Panc1 (cell line): ENCODE data around the gene PLXNA2. TPM values are rescaled to one million over a fixed set of nuclear protein-coding genes. Genes with fewer than 3 reads are reported as not detected.

Experiments used
- ATAC-seq: fragments of 200-7000 bp; cut with Tn5 transposase; 2 replicates; pipeline ENCODE4 v1.9.1; 2020; ENCODE audit warnings: mild to moderate bottlenecking, moderate library complexity
- BruUV-seq: library from RNA; stranded (reverse); fragments of 400-500 nt; replicated peaks from 2 replicates; lab custom pipeline; 2021; lab: Mats Ljungman, UMichigan
- CTCF ChIA-PET: fragments of 300-600 bp; sonication (Branson Sonifier 250); formaldehyde crosslinking; loops from one replicate; lab custom pipeline; 2022; ENCODE audit warnings: antibody characterized with exemption; lab: Charles Lee
- POLR2A ChIA-PET: fragments of 300-600 bp; sonication (Branson Sonifier 250); formaldehyde crosslinking; loops from one replicate; lab custom pipeline; 2022; ENCODE audit warnings: antibody characterized with exemption; lab: Charles Lee
- DNase-seq: peaks from one replicate; pipeline ENCODE4 v3.0.0-alpha.2; 2010; ENCODE audit warnings: low read depth, low spot score
- H3K27ac ChIP-seq: 2 replicates; pipeline ENCODE4 v1.5.1; 2011; ENCODE audit warnings: mild to moderate bottlenecking, low read length, inconsistent platforms
- H3K27me3 ChIP-seq: fragments of 200-500 bp; sonication (Bioruptor generic); 2 replicates; pipeline ENCODE4 v1.6.0; 2014; ENCODE audit warnings: low read length, inconsistent platforms; ENCODE audit not compliant: control insufficient read depth, insufficient read depth
- H3K36me3 ChIP-seq: fragments of 200-500 bp; sonication (Bioruptor generic); 2 replicates; pipeline ENCODE4 v1.5.1; 2014; ENCODE audit warnings: inconsistent platforms, mild to moderate bottlenecking, low read length, moderate library complexity; ENCODE audit not compliant: control insufficient read depth, insufficient read depth
- H3K4me1 ChIP-seq: 2 replicates; pipeline ENCODE4 v1.5.1; 2011; ENCODE audit warnings: inconsistent platforms, mild to moderate bottlenecking, low read length, moderate library complexity; ENCODE audit not compliant: control insufficient read depth, insufficient read depth
- H3K4me3 ChIP-seq, 2 experiments: 2 replicates each; pipeline ENCODE4 v1.5.1; 2011 to 2012; ENCODE audit warnings: low read depth in 2 of 2, low read length in 2 of 2, mild to moderate bottlenecking in 2 of 2, inconsistent platforms in 1 of 2, moderate library complexity in 1 of 2
- H3K9me3 ChIP-seq: fragments of 200-500 bp; sonication (Bioruptor generic); 2 replicates; pipeline ENCODE4 v1.5.1; 2014; ENCODE audit warnings: low read depth, mild to moderate bottlenecking, inconsistent platforms, low read length, moderate library complexity; ENCODE audit not compliant: control insufficient read depth, insufficient read depth
- CTCF ChIP-seq: fragments of 450-650 bp; IDR thresholded peaks from 2 replicates; pipeline ENCODE4 v1.5.1; 2017; ENCODE audit warnings: mild to moderate bottlenecking
- POLR2AphosphoS5 ChIP-seq: IDR thresholded peaks from 2 replicates; pipeline ENCODE4 v1.6.1; 2012; ENCODE audit warnings: mild to moderate bottlenecking, low read depth, low read length, moderate library complexity
- SIN3A ChIP-seq: IDR thresholded peaks from 2 replicates; pipeline ENCODE4 v1.6.1; 2012; ENCODE audit warnings: low read depth, mild to moderate bottlenecking, low read length, moderate library complexity, borderline replicate concordance; ENCODE audit not compliant: insufficient read depth
- TCF7L2 ChIP-seq: IDR thresholded peaks from 2 replicates; pipeline ENCODE4 v1.6.1; 2011; ENCODE audit warnings: mild to moderate bottlenecking, low read depth, low read length, inconsistent platforms
- in situ Hi-C: cut with HindIII; loops from 2 replicates; pipeline ENCODE4 v1.10.0; 2016; ENCODE audit warnings: low sequenced_read_pairs, low pct_unique_long_range_greater_than_20kb
- intact Hi-C: fragments of 100-400 bp; cut with micrococcal nuclease; formaldehyde crosslinking; loops from one replicate; pipeline ENCODE4 v1.10.0; 2022; ENCODE audit not compliant: unreplicated experiment
- total RNA-seq: library from RNA; stranded (reverse); gene quantifications from one replicate; pipeline ENCODE4 v1.2.1, GENCODE V29; 2021; ENCODE audit not compliant: unreplicated experiment
- TF ChIP-seq, protein P1 (sequence below), 2 experiments: IDR thresholded peaks; 2 replicates each; pipeline ENCODE4 v1.6.1; 2011 to 2012; ENCODE audit warnings: low read depth in 2 of 2, control low read depth in 1 of 2, low read length in 1 of 2, mild to moderate bottlenecking in 1 of 2, moderate library complexity in 1 of 2; ENCODE audit not compliant: insufficient read depth in 1 of 2

The PLXNA2 gene
- total RNA-seq, 1 experiment from 2014 or later: 0.98 TPM

DNA sequence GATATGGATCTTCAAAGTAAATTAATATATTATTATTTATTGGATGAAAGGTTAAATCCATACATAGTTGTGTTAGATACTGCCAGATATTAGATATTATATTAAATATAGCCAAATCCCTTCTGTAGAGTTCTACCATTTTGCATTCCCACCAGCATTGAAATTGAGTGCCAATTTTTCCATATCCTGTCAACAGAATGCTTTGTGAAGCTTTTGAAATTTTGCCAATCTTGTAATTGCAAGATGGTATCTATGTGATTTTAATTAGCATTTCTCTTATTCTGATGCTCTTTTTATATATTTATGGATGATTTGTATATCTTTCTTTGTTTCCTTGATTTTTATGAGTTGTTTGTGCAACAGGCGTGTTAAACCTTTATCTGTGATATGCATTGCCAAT is 266.3 kb downstream of the PLXNA2 start:
- H3K4me1 ChIP-seq: no peaks in the 10 kb centered on the region
- intact Hi-C loops: no loop called here
- DNase-seq (no peak), ATAC-seq (no peak)
- no TSS peak for BruUV-seq
- H3K4me3 ChIP-seq: no peak overlapping the region
- in situ Hi-C loops: no loop called here
- ChIA-PET POLR2A (no interaction called here), CTCF (interaction anchor here (0.8 kb wide), 1 partner anchor 151 kb away, joined by 9 read pairs; no protein-coding TSS in a partner anchor)
- H3K27me3 ChIP-seq: peaks cover 8% of the 10 kb centered on the region; the same call in 1 of the 2 replicates
- no peaks in the 10 kb centered on the region for H3K36me3 ChIP-seq
- no peaks in the 10 kb centered on the region for H3K9me3 ChIP-seq
- no peak overlapping the region for H3K27ac ChIP-seq
- TF ChIP-seq TCF7L2 (no peak), CTCF (no peak), SIN3A (no peak), POLR2AphosphoS5 (no peak)
- TF ChIP-seq, protein P1, sequence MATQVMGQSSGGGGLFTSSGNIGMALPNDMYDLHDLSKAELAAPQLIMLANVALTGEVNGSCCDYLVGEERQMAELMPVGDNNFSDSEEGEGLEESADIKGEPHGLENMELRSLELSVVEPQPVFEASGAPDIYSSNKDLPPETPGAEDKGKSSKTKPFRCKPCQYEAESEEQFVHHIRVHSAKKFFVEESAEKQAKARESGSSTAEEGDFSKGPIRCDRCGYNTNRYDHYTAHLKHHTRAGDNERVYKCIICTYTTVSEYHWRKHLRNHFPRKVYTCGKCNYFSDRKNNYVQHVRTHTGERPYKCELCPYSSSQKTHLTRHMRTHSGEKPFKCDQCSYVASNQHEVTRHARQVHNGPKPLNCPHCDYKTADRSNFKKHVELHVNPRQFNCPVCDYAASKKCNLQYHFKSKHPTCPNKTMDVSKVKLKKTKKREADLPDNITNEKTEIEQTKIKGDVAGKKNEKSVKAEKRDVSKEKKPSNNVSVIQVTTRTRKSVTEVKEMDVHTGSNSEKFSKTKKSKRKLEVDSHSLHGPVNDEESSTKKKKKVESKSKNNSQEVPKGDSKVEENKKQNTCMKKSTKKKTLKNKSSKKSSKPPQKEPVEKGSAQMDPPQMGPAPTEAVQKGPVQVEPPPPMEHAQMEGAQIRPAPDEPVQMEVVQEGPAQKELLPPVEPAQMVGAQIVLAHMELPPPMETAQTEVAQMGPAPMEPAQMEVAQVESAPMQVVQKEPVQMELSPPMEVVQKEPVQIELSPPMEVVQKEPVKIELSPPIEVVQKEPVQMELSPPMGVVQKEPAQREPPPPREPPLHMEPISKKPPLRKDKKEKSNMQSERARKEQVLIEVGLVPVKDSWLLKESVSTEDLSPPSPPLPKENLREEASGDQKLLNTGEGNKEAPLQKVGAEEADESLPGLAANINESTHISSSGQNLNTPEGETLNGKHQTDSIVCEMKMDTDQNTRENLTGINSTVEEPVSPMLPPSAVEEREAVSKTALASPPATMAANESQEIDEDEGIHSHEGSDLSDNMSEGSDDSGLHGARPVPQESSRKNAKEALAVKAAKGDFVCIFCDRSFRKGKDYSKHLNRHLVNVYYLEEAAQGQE (IDR thresholded peaks at IDR 0.05; ENCODE audit: insufficient read depth in 1 of 2, low read depth in 2 of 2, low read length in 1 of 2): no peak

- CTCF ChIA-PET: no interaction called here
Measured at GRCh38 chr1:207973898-207974568, 270.2 kb downstream of the PLXNA2 start.

GRCh38 chr1:207972337-207972736 is 271.8 kb downstream of the PLXNA2 start:
- no peaks in the 10 kb centered on the region for H3K36me3 ChIP-seq
- in situ Hi-C loops (no loop called here), intact Hi-C loops (no loop called here)
- no TSS peak for BruUV-seq
- ATAC-seq: no peak
- H3K9me3 ChIP-seq: no peaks in the 10 kb centered on the region
- ChIA-PET CTCF (no interaction called here), POLR2A (no interaction called here)
- no peak for DNase-seq
- H3K4me3 ChIP-seq: no peak overlapping the region
- TF ChIP-seq CTCF: no peak
- TF ChIP-seq, protein P1 (IDR thresholded peaks at IDR 0.05; ENCODE audit: insufficient read depth in 1 of 2, low read depth in 2 of 2, low read length in 1 of 2): no peak
- TF ChIP-seq TCF7L2: no peak
- TF ChIP-seq POLR2AphosphoS5: no peak
- no peak for TF ChIP-seq SIN3A
- no peaks in the 10 kb centered on the region for H3K4me1 ChIP-seq
- H3K27me3 ChIP-seq: no peaks in the 10 kb centered on the region; the same call in 1 of the 2 replicates
- H3K27ac ChIP-seq: no peak overlapping the region

More at GRCh38 chr1:207973898-207974568, 270.2 kb downstream of the PLXNA2 start:
- POLR2A ChIA-PET: interaction anchor here (0.6 kb wide), 1 partner anchor 246 kb away, joined by 4 read pairs; no protein-coding TSS in a partner anchor
- Histone ChIP-seq H3K4me1 (no peaks in the 10 kb centered on the region), H3K36me3 (no peaks in the 10 kb centered on the region), H3K9me3 (no peaks in the 10 kb centered on the region), H3K27ac (no peak overlapping the region), H3K27me3 (peaks cover 6% of the 10 kb centered on the region; the same call in 1 of the 2 replicates), H3K4me3 (no peak overlapping the region)
- intact Hi-C loops: no loop called here
- DNase-seq (no peak), ATAC-seq (no peak)
- no peak for TF ChIP-seq SIN3A
- no peak for TF ChIP-seq TCF7L2
- BruUV-seq: no TSS peak
- in situ Hi-C loops: no loop called here
